HFF-Myc (cell line): Measurements from ENCODE around the gene CDKN2AIP.
A peak's percentile ranks its signal among the peaks of the same experiment; 100 is the strongest.

ENCODE experiments used
- DNase-seq: peaks from one replicate; pipeline ENCODE4 v3.0.0-alpha.2; 2011; ENCODE audit warnings: low read depth; ENCODE audit errors: extremely low read depth
- H3K4me3 ChIP-seq: replicated peaks from 2 replicates; pipeline ENCODE4 v1.5.1; 2011; ENCODE audit warnings: low read depth, mild to moderate bottlenecking, control low read depth, low read length
- CTCF ChIP-seq: IDR thresholded peaks from 2 replicates; pipeline ENCODE4 v1.5.1; 2012; ENCODE audit warnings: mild to moderate bottlenecking, low read depth, low read length, control low read depth; ENCODE audit errors: missing control alignments

Gene CDKN2AIP

GRCh38 chr4:183436417-183436816, 8.0 kb upstream of the CDKN2AIP start:
- no peak for DNase-seq
- no peak overlapping the region for H3K4me3 ChIP-seq
- no peak for TF ChIP-seq CTCF

- DNase-seq: no peak
- no peak for TF ChIP-seq CTCF
These were observed 7.0 kb upstream of the CDKN2AIP start for GRCh38 chr4:183437452-183437851.

GRCh38 chr4:183438458-183439113, 5.8 kb upstream of the CDKN2AIP start:
- DNase-seq: peak; percentile 70
- no peak overlapping the region for H3K4me3 ChIP-seq

More at GRCh38 chr4:183437452-183437851, 7.0 kb upstream of the CDKN2AIP start:
- no peak overlapping the region for H3K4me3 ChIP-seq

GRCh38 chr4:183441276-183441675, 3.2 kb upstream of the CDKN2AIP start:
- no peak for DNase-seq
- TF ChIP-seq CTCF: no peak
- H3K4me3 ChIP-seq: no peak overlapping the region

More at GRCh38 chr4:183438458-183439113, 5.8 kb upstream of the CDKN2AIP start:
- TF ChIP-seq CTCF: no peak

- TF ChIP-seq CTCF: no peak
- DNase-seq: peak; percentile 20
- peak overlapping the region; percentile 82 for H3K4me3 ChIP-seq
These were observed 702 bp upstream of the CDKN2AIP start for GRCh38 chr4:183443655-183444213.

- TF ChIP-seq CTCF: no peak
- peak overlapping the region; percentile 82 for H3K4me3 ChIP-seq
- no peak for DNase-seq
These were observed 627 bp downstream of the CDKN2AIP start for GRCh38 chr4:183445097-183445428.
